NB4 (cell line): Measurements from ENCODE around the gene CSF1.

Experiments used
- DNase-seq: peaks from one replicate; pipeline ENCODE4 v3.0.0; 2010; ENCODE audit warnings: low read depth
- H3K4me3 ChIP-seq: one replicate; pipeline ENCODE4 v1.5.1; 2011; ENCODE audit warnings: mild to moderate bottlenecking, low read depth, low read length, moderate library complexity
- MYC ChIP-seq: IDR thresholded peaks from 2 replicates; pipeline ENCODE4 v1.6.1; 2011; ENCODE audit warnings: low read depth, low read length
- POLR2A ChIP-seq: IDR thresholded peaks from 2 replicates; pipeline ENCODE4 v1.6.1; 2011; ENCODE audit warnings: mild to moderate bottlenecking; ENCODE audit not compliant: insufficient read length; ENCODE audit errors: extremely low read depth
- TF ChIP-seq, protein P1 (sequence below): IDR thresholded peaks from one replicate; pipeline ENCODE4 v1.5.1; 2012; ENCODE audit warnings: low read depth, low read length
- TF ChIP-seq, protein P2 (sequence below): IDR thresholded peaks from 2 replicates; pipeline ENCODE4 v1.6.1; 2011; ENCODE audit warnings: low read depth, low read length

Gene CSF1

DNA sequence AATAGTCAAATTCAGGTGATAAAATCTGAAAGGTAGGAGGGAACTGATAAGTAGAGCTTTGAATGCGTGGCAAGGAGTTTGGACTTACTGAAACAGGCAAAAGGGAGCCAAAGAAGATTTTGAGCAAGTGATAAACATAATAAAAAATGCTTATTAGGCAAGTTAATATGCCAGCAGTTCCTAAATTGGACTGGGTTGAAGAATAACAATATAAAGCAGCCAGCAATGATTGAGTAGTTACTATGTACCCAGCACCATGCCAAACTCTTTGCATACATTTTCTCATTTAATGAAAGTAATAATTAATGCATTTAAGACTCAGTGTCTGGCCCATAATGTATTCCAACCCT is 50.1 kb downstream of the CSF1 start:
- TF ChIP-seq MYC (no peak), POLR2A (no peak)
- TF ChIP-seq, protein P1, sequence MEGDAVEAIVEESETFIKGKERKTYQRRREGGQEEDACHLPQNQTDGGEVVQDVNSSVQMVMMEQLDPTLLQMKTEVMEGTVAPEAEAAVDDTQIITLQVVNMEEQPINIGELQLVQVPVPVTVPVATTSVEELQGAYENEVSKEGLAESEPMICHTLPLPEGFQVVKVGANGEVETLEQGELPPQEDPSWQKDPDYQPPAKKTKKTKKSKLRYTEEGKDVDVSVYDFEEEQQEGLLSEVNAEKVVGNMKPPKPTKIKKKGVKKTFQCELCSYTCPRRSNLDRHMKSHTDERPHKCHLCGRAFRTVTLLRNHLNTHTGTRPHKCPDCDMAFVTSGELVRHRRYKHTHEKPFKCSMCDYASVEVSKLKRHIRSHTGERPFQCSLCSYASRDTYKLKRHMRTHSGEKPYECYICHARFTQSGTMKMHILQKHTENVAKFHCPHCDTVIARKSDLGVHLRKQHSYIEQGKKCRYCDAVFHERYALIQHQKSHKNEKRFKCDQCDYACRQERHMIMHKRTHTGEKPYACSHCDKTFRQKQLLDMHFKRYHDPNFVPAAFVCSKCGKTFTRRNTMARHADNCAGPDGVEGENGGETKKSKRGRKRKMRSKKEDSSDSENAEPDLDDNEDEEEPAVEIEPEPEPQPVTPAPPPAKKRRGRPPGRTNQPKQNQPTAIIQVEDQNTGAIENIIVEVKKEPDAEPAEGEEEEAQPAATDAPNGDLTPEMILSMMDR, result no peak
- TF ChIP-seq, protein P2, sequence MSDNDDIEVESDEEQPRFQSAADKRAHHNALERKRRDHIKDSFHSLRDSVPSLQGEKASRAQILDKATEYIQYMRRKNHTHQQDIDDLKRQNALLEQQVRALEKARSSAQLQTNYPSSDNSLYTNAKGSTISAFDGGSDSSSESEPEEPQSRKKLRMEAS, result no peak
- no peak overlapping the region for H3K4me3 ChIP-seq
- no peak for DNase-seq

DNA sequence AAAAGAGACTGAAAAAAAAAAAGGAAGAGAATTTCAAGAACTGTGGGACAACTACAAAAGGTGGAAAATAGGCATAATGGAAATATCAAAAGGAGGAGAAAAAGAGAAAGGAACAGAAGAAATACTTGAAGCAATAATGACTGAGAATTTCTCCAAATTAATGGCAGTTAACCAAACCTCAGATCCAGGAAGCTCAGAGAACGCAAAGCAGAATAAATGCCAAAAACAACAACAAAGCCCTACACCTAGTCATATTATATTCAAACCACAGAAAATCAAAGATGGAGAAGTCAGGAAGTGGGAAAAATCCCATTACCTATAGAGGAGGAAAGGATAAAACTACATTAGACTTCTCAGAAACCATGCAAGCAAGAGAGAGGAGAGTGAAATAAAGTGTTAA is 53.2 kb downstream of the CSF1 start:
- DNase-seq, result no peak
- no peak overlapping the region for H3K4me3 ChIP-seq
- TF ChIP-seq MYC (no peak), POLR2A (no peak)
- TF ChIP-seq, protein P2, result no peak
- TF ChIP-seq, protein P1, result no peak

DNA sequence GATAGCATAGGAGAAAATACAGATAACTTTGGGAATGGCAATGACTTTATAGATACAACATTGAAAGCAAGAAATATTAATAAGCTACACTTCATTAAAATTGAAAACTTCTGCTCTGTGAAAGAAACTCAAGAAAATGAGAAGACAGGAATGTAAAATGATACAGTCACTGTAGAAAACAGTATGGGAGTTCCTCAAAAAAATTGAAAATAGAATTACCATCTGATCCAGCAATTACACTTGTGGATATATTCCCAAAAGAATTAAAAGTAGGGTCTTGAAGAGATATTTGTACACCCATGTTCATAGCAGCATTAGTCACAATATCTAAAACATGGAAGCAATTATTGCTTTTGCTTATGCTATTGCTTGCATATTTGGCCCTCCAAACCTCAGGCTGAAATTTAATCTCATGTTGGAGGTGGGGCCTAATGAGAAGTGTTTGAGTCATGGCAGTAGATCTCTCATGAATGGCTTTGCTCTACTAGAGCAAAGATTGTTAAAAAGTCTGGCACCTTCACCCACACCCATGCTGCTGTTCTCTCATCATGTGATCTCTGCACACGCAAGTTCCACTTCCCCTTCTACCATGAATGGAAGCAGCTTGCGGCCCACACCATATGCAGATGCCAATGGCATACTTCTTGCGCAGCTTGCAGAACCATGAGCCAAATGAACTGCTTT is 58.6 kb downstream of the CSF1 start:
- TF ChIP-seq POLR2A (no peak), MYC (no peak)
- TF ChIP-seq, protein P1, result no peak
- TF ChIP-seq, protein P2, result no peak
- no peak for DNase-seq
- no peak overlapping the region for H3K4me3 ChIP-seq

DNA sequence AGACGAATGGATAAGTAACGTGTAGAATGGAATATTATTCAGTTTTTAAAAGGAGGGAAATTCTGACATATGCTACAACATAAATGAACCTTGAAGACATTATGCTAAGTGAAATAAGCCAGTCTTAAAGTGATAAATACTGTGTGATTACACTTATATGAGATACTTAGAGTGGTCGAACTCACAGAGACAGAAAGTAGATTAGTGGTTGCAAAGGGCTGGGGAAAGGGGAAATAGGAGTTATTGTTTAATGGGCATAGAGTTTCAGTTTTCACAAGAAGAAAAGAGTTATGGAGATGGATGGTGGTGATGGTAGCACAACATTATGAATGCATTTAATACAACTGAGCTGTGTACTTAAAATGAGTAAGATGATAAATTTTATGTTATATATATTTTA is 59.3 kb downstream of the CSF1 start:
- no peak overlapping the region for H3K4me3 ChIP-seq
- no peak for DNase-seq
- TF ChIP-seq, protein P2, result no peak
- TF ChIP-seq MYC (no peak), POLR2A (no peak)

DNA sequence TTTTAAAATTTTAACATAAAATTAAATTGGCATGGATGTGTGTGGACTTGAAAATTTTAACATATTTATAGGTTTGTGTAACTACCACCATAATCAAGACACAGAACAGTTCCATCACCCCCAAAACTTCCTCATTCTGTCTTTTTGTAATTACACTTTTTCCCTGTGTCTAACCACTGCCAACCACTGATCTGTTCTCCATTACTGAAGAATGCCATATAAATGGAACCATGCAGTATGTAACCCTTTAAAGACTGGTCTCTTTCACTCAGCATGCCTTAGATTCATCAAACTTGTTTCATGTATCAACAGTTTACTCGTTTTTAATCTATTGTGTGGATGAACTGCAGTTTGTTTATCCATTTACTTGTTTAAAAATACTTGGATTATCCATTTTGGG is 60.9 kb downstream of the CSF1 start:
- no peak for TF ChIP-seq POLR2A
- TF ChIP-seq MYC, result no peak
- TF ChIP-seq, protein P2, result no peak
- TF ChIP-seq, protein P1, result no peak
- H3K4me3 ChIP-seq, result no peak overlapping the region
- DNase-seq, result no peak

DNA sequence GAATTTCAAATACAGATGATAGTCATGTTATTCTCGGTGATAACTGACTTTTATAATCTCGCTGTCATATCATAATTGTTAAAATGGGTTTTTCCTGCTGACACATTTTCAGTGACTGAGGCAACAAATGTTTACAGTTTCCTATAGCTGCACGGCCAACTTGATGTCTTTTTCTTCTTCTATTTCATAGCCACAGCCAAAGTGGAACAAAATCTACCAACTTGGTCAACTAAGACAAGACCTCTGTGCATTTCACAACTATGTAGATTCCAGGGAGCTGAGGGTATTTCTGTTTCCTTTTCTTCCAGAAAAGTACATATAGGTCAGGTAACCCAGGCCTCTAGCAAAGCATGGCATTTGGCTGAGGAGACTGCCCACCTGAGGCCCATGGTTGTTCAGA is 63.5 kb downstream of the CSF1 start:
- no peak for DNase-seq
- H3K4me3 ChIP-seq, result no peak overlapping the region
- TF ChIP-seq MYC (no peak), POLR2A (no peak)
- TF ChIP-seq, protein P2, result no peak
- TF ChIP-seq, protein P1, result no peak
